NCI-H2196 (cell line): Measurements from ENCODE around the gene GNE.
"Not testable (repeated sequence)": the region's sequence is repeated elsewhere in the genome, so short reads cannot be mapped to it uniquely, and the experiment has no call there.

Experiments
- DNase-seq: peaks from one replicate; lab custom pipeline; 2025; ENCODE audit not compliant: unreplicated experiment; lab: John Stamatoyannopoulos, UW

GNE gene

GRCh38 chr9:36210722-36211121 is 47.5 kb downstream of the GNE start:
- no peak for DNase-seq

DNA sequence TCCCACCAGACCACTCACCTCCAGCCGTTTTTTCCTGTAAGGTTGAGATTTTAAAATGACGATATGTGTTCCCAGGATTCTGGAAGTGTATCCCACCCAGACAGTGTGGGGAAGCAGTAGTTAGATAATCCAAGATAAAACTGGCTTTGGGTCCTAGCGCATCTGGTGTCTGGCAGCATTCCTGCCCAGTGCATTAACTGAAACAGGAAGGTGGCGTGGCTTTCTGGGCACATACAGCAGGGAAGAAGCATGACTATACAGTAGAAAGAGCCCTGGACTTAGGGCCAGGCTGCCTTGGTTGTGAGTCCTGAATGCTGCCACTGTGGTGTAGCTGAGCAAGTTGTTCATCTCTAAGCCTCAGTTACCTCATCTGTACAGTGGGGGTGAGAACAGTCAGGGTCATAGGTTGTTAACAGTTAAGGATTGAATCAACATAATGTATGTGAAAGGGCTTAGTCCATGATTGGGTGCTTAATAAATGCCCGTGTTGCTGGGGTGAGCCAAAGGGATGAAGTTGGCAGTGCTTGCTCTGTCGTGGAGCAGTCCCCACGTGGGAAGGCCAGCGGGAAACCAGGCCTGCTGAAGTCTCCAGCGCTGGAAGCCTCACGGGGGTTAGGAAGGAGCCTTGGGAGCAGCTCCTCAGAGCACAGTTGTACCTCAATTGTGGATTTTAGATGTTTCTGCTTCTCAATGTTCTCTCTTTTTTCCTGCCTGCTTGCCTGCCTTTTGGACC is 49.6 kb downstream of the GNE start:
- DNase-seq = no peak

- DNase-seq = no peak
Observed at GRCh38 chr9:36207546-36208012, 50.7 kb downstream of the GNE start.

- no peak for DNase-seq
Observed at GRCh38 chr9:36207016-36207415, 51.2 kb downstream of the GNE start.

DNA sequence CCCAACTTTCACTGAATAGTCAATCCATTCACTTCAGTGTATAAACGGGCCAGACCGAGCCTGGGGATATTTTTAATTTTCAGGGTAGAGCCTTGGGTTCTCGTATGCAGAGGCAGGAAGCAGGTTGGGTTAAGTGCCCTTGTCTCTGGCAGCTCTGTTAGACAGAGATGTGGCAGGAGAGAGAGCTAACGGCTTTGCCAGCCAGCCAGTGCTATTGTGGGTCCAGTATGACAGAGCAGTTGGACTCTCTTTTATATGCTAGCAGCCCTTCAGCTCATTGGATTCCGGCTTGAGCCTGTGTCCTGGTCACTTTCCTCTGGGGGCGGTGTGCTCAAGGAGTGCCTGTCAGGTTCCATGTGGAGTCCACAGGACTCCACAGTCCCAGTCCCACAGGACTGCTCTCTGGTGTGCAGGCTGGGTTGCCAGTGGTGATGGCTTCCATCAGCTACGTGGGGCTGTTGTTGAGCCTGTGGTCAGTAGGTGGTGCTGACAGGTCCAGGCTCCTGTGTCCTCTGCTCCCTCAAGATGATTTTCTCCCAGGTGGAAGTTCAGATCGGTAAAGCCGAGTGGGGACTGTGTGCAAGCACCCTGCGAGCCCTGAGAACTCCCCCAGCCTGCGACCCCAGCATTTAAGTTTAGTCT is 53.2 kb downstream of the GNE start:
- peak; percentile 8 for DNase-seq

DNA sequence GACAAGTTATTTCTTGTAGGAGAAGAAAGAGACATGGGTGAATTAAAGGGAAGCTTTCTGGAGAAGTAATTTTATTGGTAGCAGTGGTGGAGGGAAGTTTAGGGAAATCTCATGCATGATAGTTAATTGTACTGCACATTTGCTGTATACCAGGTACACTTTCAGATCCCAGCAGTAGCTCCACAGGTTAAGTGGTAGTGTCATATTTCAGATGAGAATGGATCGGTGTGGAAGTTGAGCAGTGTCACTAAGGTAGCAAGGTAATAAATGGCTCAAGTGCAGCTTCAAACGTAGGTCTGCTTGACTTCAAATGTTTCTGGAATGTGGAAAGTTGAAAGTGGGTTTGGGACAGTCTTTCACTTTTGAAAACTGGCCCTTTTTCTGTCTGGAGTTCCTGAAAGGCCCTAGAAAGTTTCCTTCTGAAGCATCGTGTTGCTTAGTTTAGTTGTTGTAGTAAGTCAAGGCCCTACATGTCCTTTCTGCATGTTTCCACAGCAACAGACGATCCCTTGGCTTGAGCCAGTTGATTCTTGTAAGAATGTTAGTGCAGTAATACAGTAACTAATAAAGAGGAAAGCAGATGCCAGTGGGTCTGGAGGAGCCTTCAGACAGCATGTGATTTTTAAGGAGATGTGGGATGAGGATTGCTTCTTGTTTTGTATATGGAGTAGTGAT is 63.8 kb downstream of the GNE start:
- no peak for DNase-seq

DNA sequence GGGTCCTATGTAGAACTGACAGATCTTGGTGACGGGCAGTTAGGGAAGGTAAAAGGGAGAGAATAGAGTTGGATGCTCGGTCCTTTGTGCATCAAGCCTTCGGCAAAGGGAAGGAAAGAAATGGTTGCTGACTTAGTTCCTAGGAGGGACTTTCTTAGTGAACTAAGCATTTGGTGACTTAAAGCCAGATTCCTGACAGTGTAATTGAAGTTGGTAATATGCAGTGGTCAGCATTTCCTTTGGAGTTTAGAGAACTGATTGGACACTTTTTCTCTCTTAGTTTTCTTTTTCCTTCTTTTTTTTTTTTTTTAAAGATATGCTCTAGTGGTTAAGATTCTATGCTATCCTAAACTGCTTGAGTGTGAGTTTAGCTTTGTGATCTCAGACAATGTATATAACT is 65.2 kb downstream of the GNE start:
- DNase-seq = no peak

- no peak for DNase-seq
Observed at GRCh38 chr9:36192196-36192595, 66.1 kb downstream of the GNE start.

- no peak for DNase-seq
Observed at GRCh38 chr9:36191686-36192085, 66.6 kb downstream of the GNE start.

DNA sequence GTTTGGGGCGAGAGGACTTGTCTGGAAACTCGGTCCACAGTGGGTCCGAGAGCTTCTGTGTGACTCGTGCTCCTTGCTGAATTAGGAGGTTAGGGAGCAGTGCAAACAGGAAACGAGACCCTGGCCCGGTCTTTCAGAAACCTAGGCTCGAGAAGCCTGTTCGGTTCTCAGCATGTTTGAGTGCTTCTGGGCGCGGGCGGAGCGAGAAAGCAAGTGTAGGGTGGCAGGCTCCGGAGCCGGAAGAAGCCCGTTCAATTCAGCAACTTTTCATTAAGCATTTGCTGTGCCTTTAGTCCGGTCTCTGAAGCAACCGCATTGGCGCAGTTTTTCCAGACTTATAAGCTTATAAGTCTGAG is 67.0 kb downstream of the GNE start:
- no peak for DNase-seq

DNA sequence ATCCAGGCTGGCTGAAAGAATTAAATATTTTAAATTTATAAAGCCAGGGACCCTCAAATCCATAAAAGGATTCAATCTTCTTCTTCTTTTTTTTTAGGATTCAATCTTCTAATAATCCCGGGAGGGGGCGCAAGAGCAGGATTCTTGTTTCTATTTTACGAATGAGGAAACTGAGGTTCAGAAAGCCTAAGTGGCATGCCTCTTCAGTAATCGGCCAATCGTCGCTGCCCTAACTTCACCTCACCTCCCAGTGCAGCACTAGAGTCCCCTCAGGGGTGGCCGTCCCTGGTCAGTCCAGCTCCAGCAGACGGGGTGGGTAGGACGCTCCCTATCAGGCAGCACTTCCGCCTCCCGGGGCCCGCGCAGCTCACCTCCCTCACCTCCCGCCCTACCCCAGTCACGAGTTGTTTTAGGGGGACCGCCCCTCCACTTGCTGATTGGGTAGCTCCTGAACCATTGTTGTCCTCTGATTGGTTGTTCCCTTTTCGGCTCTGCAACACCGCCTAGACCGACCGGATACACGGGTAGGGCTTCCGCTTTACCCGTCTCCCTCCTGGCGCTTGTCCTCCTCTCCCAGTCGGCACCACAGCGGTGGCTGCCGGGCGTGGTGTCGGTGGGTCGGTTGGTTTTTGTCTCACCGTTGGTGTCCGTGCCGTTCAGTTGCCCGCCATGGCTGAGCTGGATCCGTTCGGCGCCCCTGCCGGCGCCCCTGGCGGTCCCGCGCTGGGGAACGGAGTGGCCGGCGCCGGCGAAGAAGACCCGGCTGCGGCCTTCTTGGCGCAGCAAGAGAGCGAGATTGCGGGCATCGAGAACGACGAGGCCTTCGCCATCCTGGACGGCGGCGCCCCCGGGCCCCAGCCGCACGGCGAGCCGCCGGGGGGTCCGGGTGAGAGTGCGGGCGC is 67.6 kb downstream of the GNE start, which contains the start of gene CLTA:
Gene CLTA, plus strand, starts transcription at position 534 of the 902 bp plus-strand sequence. Its CDS starts 136 bp downstream, at position 670.
- DNase-seq = peak; percentile 94

DNA sequence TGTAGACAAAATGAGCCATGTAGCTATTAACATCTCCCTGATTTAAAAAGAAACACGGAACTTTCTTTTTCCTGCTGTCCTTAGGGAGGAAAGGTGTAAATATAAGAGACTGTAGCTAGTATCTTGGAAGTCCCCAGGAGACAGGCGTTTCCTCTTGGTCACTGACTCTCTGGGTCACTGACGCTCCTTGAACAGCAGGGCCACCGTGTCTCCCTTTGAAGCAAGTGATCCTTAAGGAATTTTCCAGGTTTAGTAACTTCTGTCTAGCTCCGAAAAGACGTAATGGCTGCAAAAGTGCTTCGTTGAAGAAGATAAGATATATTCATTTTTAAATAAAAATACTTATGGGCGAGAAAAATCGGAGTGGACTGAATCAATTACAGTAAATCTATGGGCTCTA is 68.3 kb downstream of the GNE start:
- DNase-seq = no peak

DNA sequence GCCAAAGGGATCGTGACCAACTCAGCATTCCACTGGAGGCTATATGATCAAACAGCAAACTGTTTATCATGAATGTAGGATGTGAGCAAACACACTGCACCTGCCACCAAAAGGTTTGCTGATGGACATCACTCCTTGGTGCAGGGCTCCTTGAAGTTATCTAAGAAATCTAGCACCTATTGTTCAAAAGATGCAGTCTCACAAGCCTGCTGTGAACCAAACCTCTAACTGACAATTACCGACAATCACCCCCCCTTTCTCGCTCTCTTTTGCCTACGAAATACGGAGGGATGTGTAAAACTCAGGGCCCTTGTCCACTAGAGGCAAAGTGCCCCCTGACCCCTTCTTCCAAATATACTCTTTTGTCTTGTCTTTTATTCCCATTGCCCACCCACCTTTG is 70.0 kb downstream of the GNE start:
- DNase-seq = no peak

DNA sequence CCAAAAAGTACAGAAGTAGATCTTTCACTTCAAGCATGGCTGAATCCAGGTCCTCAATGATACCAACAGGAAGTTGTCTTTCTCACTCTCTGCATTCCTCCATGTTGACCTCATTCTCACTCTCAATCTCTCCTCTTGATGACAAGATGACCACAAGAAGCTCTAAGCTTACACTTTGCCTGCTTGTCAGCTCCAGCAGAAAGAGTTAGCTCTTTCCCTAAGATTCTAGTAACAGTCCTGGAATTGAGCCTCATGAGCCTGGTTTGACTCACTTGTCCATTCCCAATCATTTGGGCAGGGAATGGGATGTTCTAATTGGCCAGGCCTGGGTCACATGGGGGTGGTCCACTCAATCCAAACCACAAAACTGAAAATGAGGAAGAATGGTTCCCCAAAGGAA is 70.8 kb downstream of the GNE start:
- DNase-seq = peak; percentile 9

DNA sequence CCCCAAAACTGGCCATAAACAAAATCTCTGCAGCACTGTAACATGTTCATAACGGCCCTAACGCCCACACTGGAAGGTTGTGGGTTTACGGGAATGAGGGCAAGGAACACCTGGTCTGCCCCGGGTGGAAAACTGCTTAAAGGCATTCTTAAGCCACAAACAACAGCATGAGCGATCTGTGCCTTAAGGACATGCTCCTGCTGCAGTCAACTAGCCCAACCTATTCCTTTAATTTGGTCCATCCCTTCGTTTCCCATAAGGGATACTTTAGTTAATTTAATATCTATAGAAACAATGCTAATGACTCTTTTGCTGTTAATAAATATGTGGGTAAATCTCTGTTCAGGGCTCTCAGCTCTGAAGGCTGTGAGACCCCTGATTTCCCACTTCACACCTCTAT is 78.0 kb downstream of the GNE start:
- not testable (repeated sequence) for DNase-seq

DNA sequence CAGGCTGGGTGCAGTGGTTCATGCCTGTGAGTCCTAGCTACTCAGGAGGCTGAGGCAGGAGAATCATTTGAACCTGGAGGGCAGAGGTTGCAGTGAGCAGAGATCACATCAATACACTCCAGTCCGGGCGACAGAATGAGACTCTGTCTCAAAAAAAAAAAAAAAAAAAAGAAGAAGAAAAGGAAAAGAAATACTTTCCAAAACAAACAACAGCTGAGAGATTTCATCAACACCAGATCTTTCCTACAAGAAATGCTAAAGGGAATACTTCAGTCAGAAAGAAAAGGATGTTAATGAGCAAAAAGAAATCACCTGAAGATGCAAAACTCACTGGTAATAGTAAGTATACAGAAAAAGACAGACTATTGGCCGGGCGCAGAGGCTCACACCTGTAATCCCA is 80.7 kb downstream of the GNE start:
- no peak for DNase-seq

- DNase-seq = not testable (repeated sequence)
Observed at GRCh38 chr9:36176496-36176895, 81.8 kb downstream of the GNE start.

GRCh38 chr9:36175209-36175608 is 83.0 kb downstream of the GNE start:
- DNase-seq = not testable (repeated sequence)

DNA sequence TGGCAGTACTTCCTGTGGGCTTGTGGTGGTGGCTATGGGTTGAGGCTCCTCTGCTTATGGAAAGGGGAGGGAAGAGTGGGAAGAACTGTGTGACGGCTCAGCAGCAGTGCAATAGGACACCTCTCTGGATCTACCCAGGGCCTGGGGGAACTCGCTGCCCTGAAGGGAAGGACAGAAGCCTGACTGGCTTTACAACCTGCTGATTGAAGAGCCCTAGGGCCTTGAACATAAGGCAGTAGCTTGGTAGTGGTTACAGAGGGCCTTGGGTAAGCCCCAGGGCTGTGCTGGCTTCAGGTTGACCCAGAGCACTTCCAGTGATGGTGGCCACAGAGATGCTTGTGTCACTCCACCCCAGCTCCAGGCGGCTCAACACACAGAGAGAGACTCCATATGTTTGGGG is 83.5 kb downstream of the GNE start:
- DNase-seq = no peak

DNA sequence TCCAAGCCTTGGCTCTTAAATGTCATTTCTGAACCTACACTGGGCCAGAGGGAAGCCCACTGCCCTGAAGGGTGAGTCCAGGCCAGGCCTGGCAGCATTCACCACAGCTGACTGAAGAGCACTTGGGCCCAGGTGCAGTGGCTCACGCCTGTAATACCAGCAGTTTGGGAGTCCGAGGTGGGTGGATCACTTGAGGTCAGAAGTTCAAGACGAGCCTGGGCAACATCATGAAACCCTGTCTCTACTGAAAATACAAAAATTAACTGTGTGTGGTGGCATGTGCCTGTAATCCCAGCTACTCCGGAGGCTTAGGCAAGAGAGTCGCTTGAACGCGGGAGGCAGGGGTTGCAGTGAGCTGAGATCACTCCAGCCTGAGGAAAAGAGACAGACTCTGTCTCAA is 84.0 kb downstream of the GNE start:
- DNase-seq = no peak

DNA sequence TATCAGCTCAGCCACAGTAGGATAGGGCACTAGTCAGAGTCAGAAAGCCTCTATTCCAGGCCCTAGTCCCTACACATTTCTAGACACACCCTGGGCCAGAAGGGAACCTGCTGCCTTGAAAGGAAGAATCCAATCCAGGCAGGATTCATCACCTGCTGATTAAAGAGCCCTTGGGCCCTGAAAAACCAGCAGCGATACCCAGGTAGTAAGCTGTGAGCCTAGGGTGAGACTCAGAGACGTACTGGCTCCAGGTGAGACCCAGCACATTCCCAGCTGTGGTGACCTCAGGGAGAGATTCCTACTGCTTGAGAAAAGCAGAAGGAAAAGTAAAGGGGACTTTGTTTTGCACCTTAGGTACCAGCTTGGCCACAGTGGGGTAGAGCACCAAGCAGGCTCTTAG is 84.4 kb downstream of the GNE start:
- DNase-seq = no peak
